Hepatocyte (in vitro differentiated cells): ENCODE measurements around the gene PPM1F.

Experiments
- CTCF ChIP-seq: fragments of 200-600 bp; sonication (generic); IDR thresholded peaks from 2 replicates; pipeline ENCODE4 v1.5.1; 2016; ENCODE audit warnings: antibody characterized with exemption, mild to moderate bottlenecking; ENCODE audit not compliant: poor library complexity
- EZH2 ChIP-seq: fragments of 200-600 bp; sonication (generic); IDR thresholded peaks from 2 replicates; pipeline ENCODE4 v1.6.1; 2016; ENCODE audit warnings: antibody characterized with exemption, mild to moderate bottlenecking, borderline replicate concordance
- EZH2phosphoT487 ChIP-seq: fragments of 200-600 bp; sonication (generic); IDR thresholded peaks from one replicate; pipeline ENCODE4 v1.6.1; 2018; ENCODE audit warnings: antibody characterized with exemption, mild to moderate bottlenecking, low read depth, moderate library complexity; ENCODE audit not compliant: unreplicated experiment, severe bottlenecking

GRCh38 chr22:21928048-21928447 lies 24.6 kb downstream of the PPM1F start:
- no peak for TF ChIP-seq EZH2
- TF ChIP-seq CTCF, result no peak
- TF ChIP-seq EZH2phosphoT487, result no peak
